H1 (cell line): ENCODE results near the gene RBM4B. TPM values are rescaled to one million over a fixed set of nuclear protein-coding genes. Genes with fewer than 3 reads are reported as not detected.

Experiments
- CTCF ChIA-PET: fragments of 300-600 bp; sonication (Branson Sonifier 250); formaldehyde crosslinking; loops from one replicate; lab custom pipeline; 2021; ENCODE audit not compliant: partially characterized antibody; lab: Charles Lee
- POLR2A ChIA-PET: fragments of 300-600 bp; sonication (Branson Sonifier 250); formaldehyde crosslinking; loops from one replicate; lab custom pipeline; 2021; ENCODE audit warnings: inconsistent platforms; ENCODE audit not compliant: partially characterized antibody; lab: Charles Lee
- DNase-seq, 2 experiments: peaks; one replicate each; pipeline versions ENCODE4 v3.0.0 to v3.0.0-alpha.2; 2010 to 2022; ENCODE audit warnings: low spot score in 2 of 2, low read depth in 1 of 2, mixed read lengths in 1 of 2
- FAIRE-seq: peaks from 2 replicates; lab custom pipeline; 2011; peaks lifted over from hg19 to GRCh38; lab: Jason Lieb, UNC
- H2AFZ ChIP-seq: 2 replicates; pipeline ENCODE4 v1.8.1; 2012; ENCODE audit warnings: low read length, inconsistent platforms
- H2AK5ac ChIP-seq: 2 replicates; pipeline ENCODE4 v1.6.1; 2013; ENCODE audit warnings: low read depth, low read length
- H2BK120ac ChIP-seq: replicated peaks from 2 replicates; pipeline ENCODE3; 2013; ENCODE audit warnings: low read depth, low read length, inconsistent platforms
- H2BK12ac ChIP-seq: 2 replicates; pipeline ENCODE4 v1.6.1; 2013; ENCODE audit warnings: low read depth, low read length
- H2BK15ac ChIP-seq: 2 replicates; pipeline ENCODE4 v1.6.1; 2013; ENCODE audit warnings: low read length
- H2BK20ac ChIP-seq: 2 replicates; pipeline ENCODE4 v1.6.1; 2013; ENCODE audit warnings: low read length
- H2BK5ac ChIP-seq: 2 replicates; pipeline ENCODE4 v1.6.1; 2013; ENCODE audit warnings: low read depth, low read length
- H3K14ac ChIP-seq: 2 replicates; pipeline ENCODE4 v1.6.1; 2013; ENCODE audit warnings: inconsistent platforms; ENCODE audit not compliant: insufficient read length
- H3K18ac ChIP-seq: 2 replicates; pipeline ENCODE4 v1.6.1; 2013; ENCODE audit warnings: low read length; ENCODE audit errors: extremely low read depth
- H3K23ac ChIP-seq: 2 replicates; pipeline ENCODE4 v1.6.1; 2013; ENCODE audit warnings: inconsistent platforms; ENCODE audit not compliant: insufficient read length
- H3K23me2 ChIP-seq: 2 replicates; pipeline ENCODE4 v1.6.1; 2013; ENCODE audit warnings: low read depth, low read length
- H3K27ac ChIP-seq: 2 replicates; pipeline ENCODE4 v1.6.1; 2011; ENCODE audit warnings: low read depth, low read length, inconsistent platforms
- H3K27me3 ChIP-seq, 4 experiments: replicated peaks in 1 of 4; 1 replicate in 1 of 4; 2 replicates in 3 of 4; pipeline versions ENCODE4 v1.6.1 to v1.8.1; 2011 to 2013; ENCODE audit warnings: low read length in 3 of 4, mild to moderate bottlenecking in 3 of 4, inconsistent platforms in 2 of 4, mixed read lengths in 2 of 4, moderate library complexity in 1 of 4; ENCODE audit not compliant: control insufficient read depth in 3 of 4, insufficient read depth in 3 of 4; ENCODE audit errors: extremely low read depth in 1 of 4
- H3K36me3 ChIP-seq, 4 experiments: 2 replicates each; pipeline versions ENCODE4 v1.6.1 to v1.8.1; 2011 to 2013; ENCODE audit warnings: mild to moderate bottlenecking in 4 of 4, low read length in 3 of 4, moderate library complexity in 2 of 4, control low read depth in 1 of 4, inconsistent platforms in 1 of 4; ENCODE audit not compliant: insufficient read depth in 4 of 4, control insufficient read depth in 2 of 4
- H3K4ac ChIP-seq: replicated peaks from 2 replicates; pipeline ENCODE3; 2013; ENCODE audit warnings: low read length, low read depth, mixed read lengths, inconsistent platforms; ENCODE audit not compliant: insufficient read length
- H3K4me1 ChIP-seq, 4 experiments: replicated peaks in 1 of 4; 1 replicate in 1 of 4; 2 replicates in 3 of 4; pipeline versions ENCODE4 v1.6.1 to v1.8.1; 2011 to 2013; ENCODE audit warnings: low read length in 3 of 4, inconsistent platforms in 2 of 4, mixed read lengths in 1 of 4; ENCODE audit not compliant: insufficient read depth in 4 of 4, control insufficient read depth in 3 of 4
- H3K4me2 ChIP-seq, 2 experiments: 2 replicates each; pipeline versions ENCODE4 v1.6.1 to v1.8.1; 2011 to 2013; ENCODE audit warnings: low read depth in 2 of 2, low read length in 2 of 2, control low read depth in 1 of 2, inconsistent platforms in 1 of 2, mild to moderate bottlenecking in 1 of 2; ENCODE audit not compliant: insufficient read depth in 1 of 2
- H3K4me3 ChIP-seq, 4 experiments: fragments of 200-600, 300-600 bp in 1 of 4; sonication (generic), shearing (Covaris generic), sonication (Bioruptor Twin) in 1 of 4; 2 replicates each; pipeline versions ENCODE4 v1.5.1 to v1.8.1; 2011 to 2016; ENCODE audit warnings: low read length in 4 of 4, low read depth in 3 of 4, control low read depth in 2 of 4, inconsistent platforms in 2 of 4, mild to moderate bottlenecking in 2 of 4, mixed read lengths in 1 of 4, moderate library complexity in 1 of 4; ENCODE audit not compliant: insufficient read depth in 2 of 4; ENCODE audit errors: extremely low read depth in 1 of 4
- H3K56ac ChIP-seq: replicated peaks from 2 replicates; pipeline ENCODE3; 2013; ENCODE audit warnings: low read depth, mild to moderate bottlenecking, mixed read lengths, low read length, inconsistent platforms; ENCODE audit not compliant: insufficient read length
- H3K79me1 ChIP-seq: 2 replicates; pipeline ENCODE4 v1.6.1; 2013; ENCODE audit warnings: low read depth, low read length, control low read depth
- H3K79me2 ChIP-seq, 2 experiments: 2 replicates each; pipeline versions ENCODE4 v1.6.1 to v1.8.1; 2012 to 2013; ENCODE audit warnings: low read length in 2 of 2, mild to moderate bottlenecking in 2 of 2, inconsistent platforms in 1 of 2; ENCODE audit not compliant: insufficient read depth in 2 of 2, control insufficient read depth in 1 of 2
- H3K9ac ChIP-seq, 4 experiments: replicated peaks in 1 of 4; 1 replicate in 1 of 4; 2 replicates in 3 of 4; pipeline versions ENCODE4 v1.6.1 to v1.8.1; 2011 to 2013; ENCODE audit warnings: low read depth in 3 of 4, low read length in 3 of 4, control low read depth in 2 of 4, mild to moderate bottlenecking in 2 of 4, moderate library complexity in 2 of 4, inconsistent platforms in 1 of 4; ENCODE audit errors: extremely low read depth in 1 of 4
- H3K9me3 ChIP-seq, 2 experiments: 2 replicates each; pipeline versions ENCODE4 v1.6.1 to v1.8.1; 2012 to 2013; ENCODE audit warnings: mild to moderate bottlenecking in 2 of 2, moderate library complexity in 2 of 2, control low read depth in 1 of 2, inconsistent platforms in 1 of 2, low read depth in 1 of 2, low read length in 1 of 2, mixed read lengths in 1 of 2; ENCODE audit not compliant: insufficient read depth in 2 of 2
- H4K20me1 ChIP-seq, 2 experiments: replicated peaks in 1 of 2; 2 replicates each; pipeline versions ENCODE3 to v1.8.1; 2011 to 2013; ENCODE audit warnings: inconsistent platforms in 2 of 2, low read length in 2 of 2, mild to moderate bottlenecking in 1 of 2; ENCODE audit not compliant: insufficient read depth in 2 of 2, control insufficient read depth in 1 of 2
- H4K5ac ChIP-seq: 2 replicates; pipeline ENCODE4 v1.6.1; 2013; ENCODE audit warnings: low read length, low read depth, mixed read lengths, inconsistent platforms; ENCODE audit not compliant: insufficient read length
- H4K8ac ChIP-seq: 2 replicates; pipeline ENCODE4 v1.8.0; 2013; ENCODE audit warnings: mild to moderate bottlenecking, moderate library complexity, low read length, inconsistent platforms; ENCODE audit not compliant: insufficient read depth; ENCODE audit errors: extremely low read depth
- H4K91ac ChIP-seq: replicated peaks from 2 replicates; pipeline ENCODE3; 2013; ENCODE audit warnings: low read length, mixed read lengths, inconsistent platforms; ENCODE audit not compliant: insufficient read length
- ATF3 ChIP-seq: IDR thresholded peaks from 2 replicates; pipeline ENCODE4 v1.6.1; 2011; ENCODE audit warnings: low read depth, mild to moderate bottlenecking, low read length; ENCODE audit not compliant: insufficient read depth
- BCL11A ChIP-seq, 2 experiments: IDR thresholded peaks; one replicate each; pipeline ENCODE4 v1.6.1; 2011; ENCODE audit warnings: low read depth in 2 of 2, low read length in 2 of 2, mild to moderate bottlenecking in 2 of 2
- CBX8 ChIP-seq: fragments of 300-800, 300-1000 bp; sonication (generic); IDR thresholded peaks from 2 replicates; pipeline ENCODE4 v1.7.1; 2016; ENCODE audit warnings: low read depth, low read length, borderline replicate concordance
- CREB1 ChIP-seq: IDR thresholded peaks from 2 replicates; pipeline ENCODE4 v1.6.1; 2012; ENCODE audit warnings: inconsistent platforms
- EP300 ChIP-seq, 2 experiments: IDR thresholded peaks; 1 replicate in 1 of 2; 2 replicates in 1 of 2; pipeline ENCODE4 v1.6.1; 2011 to 2012; ENCODE audit warnings: low read depth in 2 of 2, low read length in 2 of 2, mild to moderate bottlenecking in 2 of 2, borderline replicate concordance in 1 of 2, inconsistent platforms in 1 of 2, moderate library complexity in 1 of 2
- HDAC6 ChIP-seq: IDR thresholded peaks from one replicate; pipeline ENCODE4 v1.7.1; 2012; ENCODE audit warnings: low read depth, mild to moderate bottlenecking, inconsistent platforms, low read length, moderate library complexity
- NANOG ChIP-seq: IDR thresholded peaks from 2 replicates; pipeline ENCODE4 v1.6.1; 2011; ENCODE audit warnings: low read length, low read depth, mild to moderate bottlenecking, inconsistent platforms; ENCODE audit not compliant: insufficient read depth, poor library complexity, severe bottlenecking
- NRF1 ChIP-seq: IDR thresholded peaks from 2 replicates; pipeline ENCODE4 v1.6.1; 2011; ENCODE audit warnings: mild to moderate bottlenecking, low read depth, low read length, improper control_type of control experiment
- PHF8 ChIP-seq: fragments of 200-600 bp; sonication (generic); conservative IDR thresholded peaks from 2 replicates; pipeline ENCODE4 v1.7.1; 2012; ENCODE audit warnings: low read depth, mild to moderate bottlenecking, inconsistent platforms, low read length, moderate library complexity
- RBBP5 ChIP-seq: IDR thresholded peaks from 2 replicates; pipeline ENCODE4 v1.7.1; 2012; ENCODE audit warnings: low read depth, mild to moderate bottlenecking, inconsistent platforms, low read length, moderate library complexity, borderline replicate concordance
- YY1 ChIP-seq: IDR thresholded peaks from 2 replicates; pipeline ENCODE4 v1.6.1; 2011; ENCODE audit warnings: low read depth, mild to moderate bottlenecking, low read length
- WGBS, 2 experiments: shearing (Covaris generic) in 1 of 2; methylation state at CpG; one replicate each; pipeline versions ENCODE4 v1.1.6 to v1.1.7; 2013 to 2015; ENCODE audit warnings: low lambda C conversion rate in 2 of 2, mixed read lengths in 2 of 2, inconsistent platforms in 1 of 2, low coverage in 1 of 2, missing lambda C conversion rate in 1 of 2; ENCODE audit not compliant: insufficient replicate concordance in 2 of 2, insufficient coverage in 1 of 2, insufficient read length in 1 of 2; ENCODE audit errors: extremely low coverage in 1 of 2, missing lambda C conversion rate in 1 of 2; 5-methylcytosine and 5-hydroxymethylcytosine counted together
- polyA plus RNA-seq, 7 experiments: library from polyadenylated mRNA; depleted of rRNA in 3 of 7; stranded (reverse) in 5 of 7; unstranded in 2 of 7; fragments of >200 nt in 5 of 7; fragments of 200-250 nt in 2 of 7; gene quantifications; 1 replicate in 5 of 7; 2 replicates in 1 of 7; 4 replicates in 1 of 7; pipeline versions ENCODE4 v1.2.1 to v1.2.3, GENCODE V29; 2011 to 2013; ENCODE audit warnings: missing spikeins in 2 of 7, mixed read lengths in 2 of 7
- total RNA-seq: library from RNA; stranded (reverse); fragmentation: NEBNext Ultra II Directional; extraction: Animal tissue kit (Norgen Biotek cat#: 25700); gene quantifications from 2 replicates; pipeline ENCODE4 v1.2.1, GENCODE V29; 2021

The RBM4B gene
- total and polyA plus RNA-seq, 2 of the 8 experiments (the other 6 are each of a cell fraction or from before 2014, with no cell fraction given), result 27.5 to 30.5 TPM

GRCh38 chr11:66686100-66686785, 8.6 kb upstream of the RBM4B start:
- Histone ChIP-seq H3K79me1 (no peaks in the 10 kb centered on the region), H3K23ac (no peak overlapping the region), H2BK5ac (no peak overlapping the region; the same call in 1 of the 2 replicates), H4K5ac (no peak overlapping the region), H2BK15ac (no peak overlapping the region), H2BK120ac (no peak overlapping the region), H4K8ac (no peak overlapping the region), H3K4me3 (no peak overlapping the region), H3K9me3 (0 out of 4 replicates have a peak, but pooled peaks cover 0 to 1% of the 10 kb centered on the region in 2 experiments), H2BK20ac (no peak overlapping the region), H3K27ac (no peak overlapping the region), H3K36me3 (peaks cover 12 to 48% (median 36%) of the 10 kb centered on the region in 4 experiments; a peak in 7 of 8 replicates), H3K79me2 (no peaks in the 10 kb centered on the region), H3K18ac (no peak overlapping the region), H3K9ac (no peak overlapping the region; a peak in 1 of 7 replicates), H4K20me1 (peaks cover 0 to 4% of the 10 kb centered on the region in 2 experiments), H3K56ac (no peak overlapping the region), H3K4me2 (no peak overlapping the region), H2AFZ (no peak overlapping the region), H2AK5ac (no peak overlapping the region), H3K23me2 (no peaks in the 10 kb centered on the region), H3K4ac (no peak overlapping the region), H4K91ac (no peak overlapping the region), H3K27me3 (no peaks in the 10 kb centered on the region), H3K14ac (no peak overlapping the region), H3K4me1 (no peaks in the 10 kb centered on the region), H2BK12ac (no peak overlapping the region)
- DNase-seq (no peak), FAIRE-seq (no peak)
- ChIA-PET CTCF (interaction anchor here (0.5 to 1.4 kb wide), 6 partner anchors 9 to 306 kb away, joined by 3 to 11 read pairs (median 4); no protein-coding TSS in a partner anchor), POLR2A (interaction anchor here (1.1 to 1.6 kb wide), 2 partner anchors 9 to 156 kb away, joined by 3 to 7 read pairs; partner anchors contain the start of gene RBM4B)
- WGBS, 2 experiments, result 97% methylated on average over 15 of the region's 15 CpGs; no CpG with 5 or more reads in 1 of the 2 experiments
- TF ChIP-seq PHF8 (no peak), NANOG (no peak), CBX8 (no peak), BCL11A (IDR thresholded peaks at IDR 0.05; ENCODE audit: low read depth in 2 of 2, low read length in 2 of 2) (no peak), ATF3 (no peak), RBBP5 (no peak), EP300 (IDR thresholded peaks at IDR 0.05; ENCODE audit: borderline replicate concordance in 1 of 2, low read depth in 2 of 2, low read length in 2 of 2) (no peak), HDAC6 (no peak), CREB1 (no peak), NRF1 (no peak), YY1 (no peak)
